ENCODE results near the gene ITGAE. TPM values are rescaled to one million over a fixed set of nuclear protein-coding genes. Genes with fewer than 3 reads are reported as not detected.

The ITGAE gene
- total and polyA plus RNA-seq, 2 experiments from 2014 or later, result 11.7 to 44.9 TPM

GRCh38 chr17:3828151-3828851 lies 27.3 kb upstream of the ITGAE start (continued):
- no peak for TF ChIP-seq CREB1 (CRISPR knock-in tag; IDR thresholded peaks at IDR 0.05; ENCODE audit: low read depth)
- TF ChIP-seq EZH2phosphoT487 (IDR thresholded peaks at IDR 0.05; ENCODE audit: unreplicated experiment), result no peak
- TF ChIP-seq ZNF331 (CRISPR knock-in tag; IDR thresholded peaks at IDR 0.05; ENCODE audit: low read depth), result no peak
- TF ChIP-seq REST (IDR thresholded peaks at IDR 0.05; ENCODE audit: unreplicated experiment), result no peak
- no peak for TF ChIP-seq STAT1 (IDR thresholded peaks at IDR 0.05; ENCODE audit: unreplicated experiment)
- TF ChIP-seq, protein P1, sequence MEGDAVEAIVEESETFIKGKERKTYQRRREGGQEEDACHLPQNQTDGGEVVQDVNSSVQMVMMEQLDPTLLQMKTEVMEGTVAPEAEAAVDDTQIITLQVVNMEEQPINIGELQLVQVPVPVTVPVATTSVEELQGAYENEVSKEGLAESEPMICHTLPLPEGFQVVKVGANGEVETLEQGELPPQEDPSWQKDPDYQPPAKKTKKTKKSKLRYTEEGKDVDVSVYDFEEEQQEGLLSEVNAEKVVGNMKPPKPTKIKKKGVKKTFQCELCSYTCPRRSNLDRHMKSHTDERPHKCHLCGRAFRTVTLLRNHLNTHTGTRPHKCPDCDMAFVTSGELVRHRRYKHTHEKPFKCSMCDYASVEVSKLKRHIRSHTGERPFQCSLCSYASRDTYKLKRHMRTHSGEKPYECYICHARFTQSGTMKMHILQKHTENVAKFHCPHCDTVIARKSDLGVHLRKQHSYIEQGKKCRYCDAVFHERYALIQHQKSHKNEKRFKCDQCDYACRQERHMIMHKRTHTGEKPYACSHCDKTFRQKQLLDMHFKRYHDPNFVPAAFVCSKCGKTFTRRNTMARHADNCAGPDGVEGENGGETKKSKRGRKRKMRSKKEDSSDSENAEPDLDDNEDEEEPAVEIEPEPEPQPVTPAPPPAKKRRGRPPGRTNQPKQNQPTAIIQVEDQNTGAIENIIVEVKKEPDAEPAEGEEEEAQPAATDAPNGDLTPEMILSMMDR (conservative IDR thresholded peaks at IDR 0.05; ENCODE audit: low read depth in 2 of 2), result no peak
- no peak for TF ChIP-seq ZNF114 (CRISPR knock-in tag; IDR thresholded peaks at IDR 0.05)

DNA sequence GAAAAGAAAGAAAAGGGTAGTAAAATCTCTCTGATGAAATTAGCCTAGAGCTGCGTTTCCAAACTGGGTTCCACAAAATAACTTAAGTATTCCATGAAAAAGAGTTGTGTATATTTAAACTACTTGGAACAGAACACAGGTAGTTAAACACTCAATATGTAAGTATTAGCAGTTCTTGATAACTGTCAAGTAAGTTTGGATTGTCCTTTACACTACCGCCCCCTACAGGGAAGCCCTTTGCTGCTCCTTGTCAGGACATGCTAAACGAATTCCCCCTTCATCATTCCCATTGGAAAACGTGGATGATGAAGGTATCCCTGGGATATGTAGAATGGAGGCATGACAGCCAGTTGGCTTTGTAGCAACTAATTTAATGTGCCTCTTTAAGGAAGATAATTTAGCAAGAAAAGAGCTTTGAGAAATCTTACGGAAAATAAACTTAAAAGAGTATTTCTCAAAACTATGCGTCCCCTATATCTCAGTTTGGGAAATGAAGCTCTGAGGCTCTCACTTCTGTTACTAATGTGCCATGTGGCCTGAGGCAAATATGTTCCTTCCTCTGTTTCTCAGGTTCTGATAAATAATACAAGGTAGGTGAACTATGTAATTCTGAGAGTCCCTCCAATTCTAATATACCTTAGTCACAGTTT lies 26.3 kb upstream of the ITGAE start:
- DNase-seq (ENCODE audit: low spot score) (peak; percentile 90), ATAC-seq (peak; percentile 69)
- Mint-ChIP-seq H3K27ac (no peak overlapping the region), H3K9me3 (no peaks in the 10 kb centered on the region; the same call in 2 of the 3 replicates), H3K36me3 (ENCODE audit: low read depth) (peaks cover 61% of the 10 kb centered on the region), H3K27me3 (ENCODE audit: insufficient read depth, low read depth, poor library complexity) (no peaks in the 10 kb centered on the region), H3K4me3 (no peak overlapping the region), H3K4me1 (no peaks in the 10 kb centered on the region)
- Histone ChIP-seq H3K27ac (ENCODE audit: low read depth) (no peak overlapping the region), H3K36me3 (ENCODE audit: insufficient read depth) (peaks cover 33% of the 10 kb centered on the region), H3K27me3 (ENCODE audit: insufficient read depth) (no peaks in the 10 kb centered on the region), H3F3A (replicated peaks; ENCODE audit: low read depth) (no peaks in the 10 kb centered on the region; the same call in 1 of the 2 replicates), H4K20me1 (replicated peaks; ENCODE audit: insufficient read depth) (peaks cover 21% of the 10 kb centered on the region), H3K4me1 (ENCODE audit: insufficient read depth) (no peaks in the 10 kb centered on the region), H2AFZ (no peak overlapping the region), H3K4me2 (no peak overlapping the region), H3K9me2 (ENCODE audit: insufficient read depth) (no peaks in the 10 kb centered on the region), H3K79me2 (replicated peaks; ENCODE audit: insufficient read depth) (peaks cover 31% of the 10 kb centered on the region), H3K4me3 (no peak overlapping the region)
- TF ChIP-seq REST (IDR thresholded peaks at IDR 0.05; ENCODE audit: unreplicated experiment), result no peak
- TF ChIP-seq EZH2 (IDR thresholded peaks at IDR 0.05; ENCODE audit: low read depth, unreplicated experiment), result no peak
- TF ChIP-seq, protein P1 (conservative IDR thresholded peaks at IDR 0.05; ENCODE audit: low read depth in 2 of 2), result peak; percentile 80 to 87

All from GM23338 (cell line).